PC-9 (cell line): Measurements from ENCODE around the gene GAR1. TPM values are rescaled to one million over a fixed set of nuclear protein-coding genes. Genes with fewer than 3 reads are reported as not detected.

Source experiments
- BruUV-seq: library from RNA; stranded (reverse); fragments of 400-500 nt; replicated peaks from 2 replicates; lab custom pipeline; 2021; lab: Mats Ljungman, UMichigan
- CTCF ChIA-PET: fragments of 300-600 bp; sonication (Branson Sonifier 250); formaldehyde crosslinking; loops from one replicate; lab custom pipeline; 2022; ENCODE audit warnings: antibody characterized with exemption; lab: Charles Lee
- POLR2A ChIA-PET: fragments of 300-600 bp; sonication (Branson Sonifier 250); formaldehyde crosslinking; loops from one replicate; lab custom pipeline; 2022; ENCODE audit warnings: antibody characterized with exemption; ENCODE audit not compliant: unreplicated experiment; lab: Charles Lee
- DNase-seq, 2 experiments: peaks; one replicate each; pipeline versions ENCODE4 v3.0.0 to v3.0.0-alpha.2; 2015 to 2022; ENCODE audit warnings: mixed read lengths in 1 of 2
- H2AFZ ChIP-seq: fragments of 200-600 bp; sonication (generic); 2 replicates; pipeline ENCODE4 v1.8.1; 2017; ENCODE audit warnings: antibody characterized with exemption
- H3F3A ChIP-seq: fragments of 200-600 bp; sonication (generic); 2 replicates; pipeline ENCODE4 v1.8.1; 2017; ENCODE audit warnings: antibody characterized with exemption, mild to moderate bottlenecking, low read depth; ENCODE audit not compliant: insufficient read depth
- H3K27ac ChIP-seq: fragments of 200-600 bp; sonication (generic); 2 replicates; pipeline ENCODE4 v1.6.1; 2016; ENCODE audit warnings: mixed run types
- H3K27me3 ChIP-seq: fragments of 200-600 bp; sonication (generic); 2 replicates; pipeline ENCODE4 v1.6.1; 2016; ENCODE audit warnings: low read depth, mixed run types; ENCODE audit not compliant: insufficient read depth
- H3K36me3 ChIP-seq: fragments of 200-600 bp; sonication (generic); 2 replicates; pipeline ENCODE4 v1.6.1; 2016; ENCODE audit warnings: low read depth, mixed run types
- H3K4me1 ChIP-seq: fragments of 200-600 bp; sonication (generic); replicated peaks from 2 replicates; pipeline ENCODE4 v1.6.1; 2016; ENCODE audit warnings: mixed run types; ENCODE audit not compliant: insufficient read depth
- H3K4me2 ChIP-seq: fragments of 200-600 bp; sonication (generic); 2 replicates; pipeline ENCODE4 v1.6.1; 2017; ENCODE audit warnings: mixed run types
- H3K4me3 ChIP-seq: fragments of 200-600 bp; sonication (generic); 2 replicates; pipeline ENCODE4 v1.6.1; 2016; ENCODE audit warnings: mixed run types
- H3K79me2 ChIP-seq: fragments of 200-600 bp; sonication (generic); 2 replicates; pipeline ENCODE4 v1.6.1; 2017; ENCODE audit warnings: low read depth, mixed run types
- H3K9me2 ChIP-seq: fragments of 200-600 bp; sonication (generic); 2 replicates; pipeline ENCODE4 v1.8.1; 2017; ENCODE audit warnings: mild to moderate bottlenecking; ENCODE audit not compliant: insufficient read depth
- H3K9me3 ChIP-seq: fragments of 200-600 bp; sonication (generic); 2 replicates; pipeline ENCODE4 v1.8.1; 2016; ENCODE audit warnings: low read depth; ENCODE audit not compliant: insufficient read depth
- H4K20me1 ChIP-seq: fragments of 200-600 bp; sonication (generic); 2 replicates; pipeline ENCODE4 v1.8.1; 2017; ENCODE audit not compliant: insufficient read depth
- EZH2 ChIP-seq: fragments of 200-600 bp; sonication (generic); IDR thresholded peaks from 2 replicates; pipeline ENCODE4 v1.8.0; 2017; ENCODE audit warnings: antibody characterized with exemption, low read depth
- intact Hi-C: fragments of 100-400 bp; cut with micrococcal nuclease; formaldehyde crosslinking; loops from one replicate; pipeline ENCODE4 v1.10.0; 2022; ENCODE audit not compliant: unreplicated experiment
- total RNA-seq: library from RNA; stranded (reverse); gene quantifications from 2 replicates; pipeline ENCODE4 v1.2.3, GENCODE V29; 2021
- TF ChIP-seq, protein P1 (sequence below): fragments of 200-600 bp; sonication (generic); conservative IDR thresholded peaks from 2 replicates; pipeline ENCODE4 v1.6.1; 2017; ENCODE audit warnings: mixed run types, antibody characterized with exemption, mild to moderate bottlenecking, moderate library complexity

GAR1 gene
- total RNA-seq, 1 experiment from 2014 or later = 16.0 TPM

DNA sequence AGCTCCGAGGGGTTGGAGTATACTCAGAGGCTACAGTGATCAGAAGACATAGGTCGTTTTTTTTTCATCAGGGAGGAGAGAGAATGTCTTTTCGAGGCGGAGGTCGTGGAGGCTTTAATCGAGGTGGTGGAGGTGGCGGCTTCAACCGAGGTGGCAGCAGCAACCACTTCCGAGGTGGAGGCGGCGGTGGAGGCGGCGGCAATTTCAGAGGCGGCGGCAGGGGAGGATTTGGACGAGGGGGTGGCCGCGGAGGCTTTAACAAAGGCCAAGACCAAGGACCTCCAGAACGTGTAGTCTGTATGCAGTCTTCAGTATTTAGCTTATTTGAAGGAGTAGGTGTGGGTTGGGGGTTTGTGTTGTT, 500 bp downstream of the GAR1 start:
- H2AFZ ChIP-seq = peak overlapping the region; percentile 96
- peaks cover 20% of the 10 kb centered on the region for H3K4me1 ChIP-seq
- intact Hi-C loops = loop anchor here (5.0 kb wide), 2 partner anchors 114 to 161 kb away; partner anchors contain the start of gene CASP6
- H3K27ac ChIP-seq = peak overlapping the region; percentile 86
- TF ChIP-seq EZH2 = no peak
- TF ChIP-seq, protein P1, sequence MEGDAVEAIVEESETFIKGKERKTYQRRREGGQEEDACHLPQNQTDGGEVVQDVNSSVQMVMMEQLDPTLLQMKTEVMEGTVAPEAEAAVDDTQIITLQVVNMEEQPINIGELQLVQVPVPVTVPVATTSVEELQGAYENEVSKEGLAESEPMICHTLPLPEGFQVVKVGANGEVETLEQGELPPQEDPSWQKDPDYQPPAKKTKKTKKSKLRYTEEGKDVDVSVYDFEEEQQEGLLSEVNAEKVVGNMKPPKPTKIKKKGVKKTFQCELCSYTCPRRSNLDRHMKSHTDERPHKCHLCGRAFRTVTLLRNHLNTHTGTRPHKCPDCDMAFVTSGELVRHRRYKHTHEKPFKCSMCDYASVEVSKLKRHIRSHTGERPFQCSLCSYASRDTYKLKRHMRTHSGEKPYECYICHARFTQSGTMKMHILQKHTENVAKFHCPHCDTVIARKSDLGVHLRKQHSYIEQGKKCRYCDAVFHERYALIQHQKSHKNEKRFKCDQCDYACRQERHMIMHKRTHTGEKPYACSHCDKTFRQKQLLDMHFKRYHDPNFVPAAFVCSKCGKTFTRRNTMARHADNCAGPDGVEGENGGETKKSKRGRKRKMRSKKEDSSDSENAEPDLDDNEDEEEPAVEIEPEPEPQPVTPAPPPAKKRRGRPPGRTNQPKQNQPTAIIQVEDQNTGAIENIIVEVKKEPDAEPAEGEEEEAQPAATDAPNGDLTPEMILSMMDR = no peak
- no peak for DNase-seq
- H3K4me3 ChIP-seq = peak overlapping the region; percentile 90
- BruUV-seq = no TSS peak
- H3K36me3 ChIP-seq = peaks cover 9% of the 10 kb centered on the region
- H4K20me1 ChIP-seq = no peaks in the 10 kb centered on the region
- H3K79me2 ChIP-seq = peaks cover 42% of the 10 kb centered on the region
- ChIA-PET POLR2A (interaction anchor here (0.6 kb wide), 1 partner anchor 96 kb away, joined by 6 read pairs; the partner anchor contains the start of gene EGF), CTCF (no interaction called here)
- H3K9me2 ChIP-seq = no peaks in the 10 kb centered on the region
- peaks cover 19% of the 10 kb centered on the region; the same call in 1 of the 2 replicates for H3F3A ChIP-seq
- no peaks in the 10 kb centered on the region for H3K9me3 ChIP-seq
- no peaks in the 10 kb centered on the region for H3K27me3 ChIP-seq
- peak overlapping the region; percentile 96 for H3K4me2 ChIP-seq

DNA sequence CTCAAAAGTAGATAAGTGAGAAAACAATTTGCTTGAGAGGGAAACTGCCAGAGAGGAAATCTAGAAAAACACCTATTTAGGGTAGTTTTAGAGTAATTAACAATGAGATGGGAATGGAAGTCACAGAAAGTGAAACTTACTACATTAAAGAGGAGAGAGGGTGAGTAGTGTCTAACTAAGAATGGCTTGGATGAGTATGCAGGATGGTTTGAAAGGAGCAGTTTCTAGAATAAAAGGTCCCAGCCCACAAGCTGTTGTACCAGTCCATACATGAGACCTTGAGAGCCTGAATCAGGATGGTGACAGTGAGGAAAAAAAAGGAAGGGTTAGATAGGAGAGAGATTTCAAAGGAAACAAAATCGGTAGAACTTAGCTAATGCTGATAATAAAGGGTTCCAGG, 1.3 kb downstream of the GAR1 start:
- intact Hi-C loops = loop anchor here (5.0 kb wide), 2 partner anchors 115 to 160 kb away; partner anchors contain the start of gene CASP6
- peaks cover 9% of the 10 kb centered on the region for H3K36me3 ChIP-seq
- H3K4me2 ChIP-seq = peak overlapping the region; percentile 96
- H3K27ac ChIP-seq = no peak overlapping the region
- H3K4me1 ChIP-seq = peaks cover 20% of the 10 kb centered on the region
- CTCF ChIA-PET = no interaction called here
- H4K20me1 ChIP-seq = no peaks in the 10 kb centered on the region
- peaks cover 19% of the 10 kb centered on the region; the same call in 1 of the 2 replicates for H3F3A ChIP-seq
- H3K4me3 ChIP-seq = peak overlapping the region; percentile 90
- no peak for TF ChIP-seq EZH2
- TF ChIP-seq, protein P1 = no peak
- no peak for DNase-seq
- H3K9me2 ChIP-seq = no peaks in the 10 kb centered on the region
- no TSS peak for BruUV-seq
- no peak overlapping the region for H2AFZ ChIP-seq
- H3K79me2 ChIP-seq = peaks cover 46% of the 10 kb centered on the region
- no peaks in the 10 kb centered on the region for H3K9me3 ChIP-seq
- POLR2A ChIA-PET = interaction anchor here (0.6 kb wide), 1 partner anchor 96 kb away, joined by 6 read pairs; the partner anchor contains the start of gene EGF
- H3K27me3 ChIP-seq = no peaks in the 10 kb centered on the region

- no peak for TF ChIP-seq EZH2
- TF ChIP-seq, protein P1 = no peak
- peaks cover 46% of the 10 kb centered on the region for H3K79me2 ChIP-seq
- no peaks in the 10 kb centered on the region for H3K9me3 ChIP-seq
- intact Hi-C loops = loop anchor here (5.0 kb wide), 2 partner anchors 116 to 159 kb away; partner anchors contain the start of gene CASP6
- H2AFZ ChIP-seq = no peak overlapping the region
- H4K20me1 ChIP-seq = no peaks in the 10 kb centered on the region
- H3F3A ChIP-seq = peaks cover 24% of the 10 kb centered on the region; the same call in 1 of the 2 replicates
- POLR2A ChIA-PET = no interaction called here
- peaks cover 20% of the 10 kb centered on the region for H3K4me1 ChIP-seq
- H3K27ac ChIP-seq = no peak overlapping the region
- H3K4me3 ChIP-seq = no peak overlapping the region
- no TSS peak for BruUV-seq
- no peak for DNase-seq
- no peak overlapping the region for H3K4me2 ChIP-seq
- no peaks in the 10 kb centered on the region for H3K27me3 ChIP-seq
- no peaks in the 10 kb centered on the region for H3K9me2 ChIP-seq
- peaks cover 9% of the 10 kb centered on the region for H3K36me3 ChIP-seq
- CTCF ChIA-PET = no interaction called here
These were observed 2.7 kb downstream of the GAR1 start for GRCh38 chr4:109818268-109818667.
